NT2/D1 (cell line): ENCODE data around the gene PSMB5.

ENCODE experiments used
- SUZ12 ChIP-seq: IDR thresholded peaks from 2 replicates; pipeline ENCODE4 v1.6.1; 2011; ENCODE audit not compliant: insufficient read length, insufficient read depth; ENCODE audit errors: extremely low read depth
- YY1 ChIP-seq: IDR thresholded peaks from 2 replicates; pipeline ENCODE4 v1.6.1; 2011; ENCODE audit not compliant: insufficient read length, insufficient read depth
- ZNF274 ChIP-seq: IDR thresholded peaks from 2 replicates; pipeline ENCODE4 v1.6.1; 2011; ENCODE audit warnings: mild to moderate bottlenecking, low read depth, low read length

- no peak for TF ChIP-seq YY1
- TF ChIP-seq ZNF274 = no peak
- no peak for TF ChIP-seq SUZ12
Observed at GRCh38 chr14:23002592-23002991, 32.1 kb downstream of the PSMB5 start.
